ENCODE data around the gene PPP1R27.

DNA sequence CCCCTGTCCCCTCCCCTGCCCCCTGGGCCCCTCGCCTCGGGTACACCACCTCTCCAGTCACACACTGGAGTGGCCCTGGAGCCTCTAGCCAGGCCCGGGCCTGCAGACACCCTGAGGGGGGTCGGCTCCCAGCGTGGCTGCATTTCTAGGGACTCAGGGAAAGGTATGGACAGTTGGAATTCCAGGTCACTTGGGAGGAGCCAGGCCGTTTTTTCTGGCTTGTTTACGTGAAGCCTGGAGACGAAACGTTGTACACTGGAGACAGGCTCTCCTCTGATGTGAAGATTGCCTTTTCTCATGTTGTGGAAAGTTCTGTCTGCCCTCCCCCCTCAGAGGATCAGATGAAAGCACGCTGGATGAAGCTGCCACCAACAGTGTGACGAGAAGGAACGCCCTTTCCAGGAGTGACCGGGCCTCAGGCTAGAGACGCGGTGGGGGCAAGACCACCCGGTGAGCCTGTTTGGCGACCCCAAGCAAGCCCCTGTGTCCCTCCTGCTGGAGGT is 4.0 kb upstream of the PPP1R27 start:
- TF ChIP-seq, protein P1, sequence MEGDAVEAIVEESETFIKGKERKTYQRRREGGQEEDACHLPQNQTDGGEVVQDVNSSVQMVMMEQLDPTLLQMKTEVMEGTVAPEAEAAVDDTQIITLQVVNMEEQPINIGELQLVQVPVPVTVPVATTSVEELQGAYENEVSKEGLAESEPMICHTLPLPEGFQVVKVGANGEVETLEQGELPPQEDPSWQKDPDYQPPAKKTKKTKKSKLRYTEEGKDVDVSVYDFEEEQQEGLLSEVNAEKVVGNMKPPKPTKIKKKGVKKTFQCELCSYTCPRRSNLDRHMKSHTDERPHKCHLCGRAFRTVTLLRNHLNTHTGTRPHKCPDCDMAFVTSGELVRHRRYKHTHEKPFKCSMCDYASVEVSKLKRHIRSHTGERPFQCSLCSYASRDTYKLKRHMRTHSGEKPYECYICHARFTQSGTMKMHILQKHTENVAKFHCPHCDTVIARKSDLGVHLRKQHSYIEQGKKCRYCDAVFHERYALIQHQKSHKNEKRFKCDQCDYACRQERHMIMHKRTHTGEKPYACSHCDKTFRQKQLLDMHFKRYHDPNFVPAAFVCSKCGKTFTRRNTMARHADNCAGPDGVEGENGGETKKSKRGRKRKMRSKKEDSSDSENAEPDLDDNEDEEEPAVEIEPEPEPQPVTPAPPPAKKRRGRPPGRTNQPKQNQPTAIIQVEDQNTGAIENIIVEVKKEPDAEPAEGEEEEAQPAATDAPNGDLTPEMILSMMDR (IDR thresholded peaks at IDR 0.05; ENCODE audit: low read depth, low read length): no peak
- no peak for TF ChIP-seq POLR2A (IDR thresholded peaks at IDR 0.05; ENCODE audit: extremely low read depth, insufficient read length)
- TF ChIP-seq, protein P2, sequence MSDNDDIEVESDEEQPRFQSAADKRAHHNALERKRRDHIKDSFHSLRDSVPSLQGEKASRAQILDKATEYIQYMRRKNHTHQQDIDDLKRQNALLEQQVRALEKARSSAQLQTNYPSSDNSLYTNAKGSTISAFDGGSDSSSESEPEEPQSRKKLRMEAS (IDR thresholded peaks at IDR 0.05; ENCODE audit: low read depth, low read length): no peak
